KMS-11 (cell line): ENCODE measurements around the gene NIPA2.

ENCODE experiments used
- H2AFZ ChIP-seq: fragments of 200-600 bp; sonication (generic); 2 replicates; pipeline ENCODE4 v1.6.1; 2016; ENCODE audit warnings: antibody characterized with exemption, mixed run types, low read depth
- H3K27ac ChIP-seq: fragments of 200-600 bp; sonication (generic); 2 replicates; pipeline ENCODE4 v1.6.1; 2016; ENCODE audit warnings: mild to moderate bottlenecking, mixed run types
- H3K27me3 ChIP-seq: fragments of 200-600 bp; sonication (generic); 2 replicates; pipeline ENCODE4 v1.6.1; 2017; ENCODE audit warnings: mild to moderate bottlenecking, low read depth, mixed run types, moderate library complexity; ENCODE audit not compliant: insufficient read depth
- H3K36me3 ChIP-seq: fragments of 200-600 bp; sonication (generic); 2 replicates; pipeline ENCODE4 v1.6.1; 2017; ENCODE audit warnings: mild to moderate bottlenecking, mixed run types; ENCODE audit not compliant: insufficient read depth
- H3K4me1 ChIP-seq: fragments of 200-600 bp; sonication (generic); 2 replicates; pipeline ENCODE4 v1.6.1; 2016; ENCODE audit warnings: mild to moderate bottlenecking, low read depth, mixed run types; ENCODE audit not compliant: poor library complexity, severe bottlenecking
- H3K4me2 ChIP-seq: fragments of 200-600 bp; sonication (generic); 2 replicates; pipeline ENCODE4 v1.7.0; 2016; ENCODE audit warnings: mild to moderate bottlenecking, mixed run types
- H3K4me3 ChIP-seq: fragments of 200-600 bp; sonication (generic); IDR thresholded peaks from 2 replicates; pipeline ENCODE4 v1.6.1; 2017; ENCODE audit warnings: low read depth, low read length, mixed read lengths; ENCODE audit not compliant: insufficient read depth
- H3K79me2 ChIP-seq: fragments of 200-600 bp; sonication (generic); 2 replicates; pipeline ENCODE4 v1.6.1; 2016; ENCODE audit warnings: low read depth, mixed run types; ENCODE audit not compliant: insufficient read depth
- H3K9ac ChIP-seq: fragments of 200-600 bp; sonication (generic); 2 replicates; pipeline ENCODE4 v1.6.1; 2016; ENCODE audit warnings: mild to moderate bottlenecking, mixed run types
- H4K20me1 ChIP-seq: fragments of 200-600 bp; sonication (generic); 2 replicates; pipeline ENCODE4 v1.6.1; 2016; ENCODE audit warnings: mild to moderate bottlenecking, mixed run types; ENCODE audit not compliant: insufficient read depth
- TF ChIP-seq, protein P1 (sequence below): fragments of 200-600 bp; sonication (generic); conservative IDR thresholded peaks from 2 replicates; pipeline ENCODE4 v1.6.1; 2017; ENCODE audit warnings: low read depth, mild to moderate bottlenecking, antibody characterized with exemption, low read length, moderate library complexity, mixed read lengths

NIPA2 gene

DNA sequence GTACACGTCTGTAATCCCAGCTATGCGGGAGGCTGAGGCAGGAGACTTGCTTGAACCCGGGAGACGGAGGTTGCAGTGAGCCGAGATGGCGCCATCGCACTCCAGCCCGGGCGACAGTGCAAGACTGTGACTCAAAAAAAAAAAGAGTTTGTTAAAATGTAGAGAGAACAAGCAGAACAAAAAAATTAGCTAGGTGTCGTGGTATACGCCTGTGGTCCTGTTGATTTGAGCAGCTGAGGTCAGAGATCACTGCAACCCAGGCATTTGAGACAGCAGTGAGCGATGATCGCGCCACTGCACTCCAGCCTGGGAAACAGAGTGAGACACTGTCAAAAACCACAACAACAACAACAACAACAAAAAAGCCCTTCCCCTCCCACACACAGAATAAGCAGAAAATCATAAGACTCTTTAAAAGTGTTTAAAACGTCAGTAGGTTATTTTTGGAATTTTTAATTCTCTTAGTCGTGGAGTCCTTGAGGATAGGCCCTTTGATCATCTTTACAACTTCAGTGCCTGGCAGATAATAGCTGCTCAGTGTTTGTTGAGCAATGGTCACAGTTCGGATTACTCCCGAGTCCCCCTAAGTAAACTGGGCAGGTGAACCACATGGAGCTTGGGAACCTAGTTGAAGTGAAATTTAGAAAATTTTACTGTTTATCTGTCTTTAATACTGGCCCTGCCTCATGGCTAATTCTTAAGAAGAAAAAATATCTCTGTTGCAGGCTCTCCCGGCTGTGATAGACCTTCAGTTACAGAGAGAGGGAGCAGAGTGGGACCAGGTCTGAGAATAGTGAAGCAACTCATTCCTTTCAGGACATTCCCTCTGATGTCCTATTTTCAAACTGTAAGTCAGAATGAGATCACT, 6.2 kb downstream of the NIPA2 start:
- TF ChIP-seq, protein P1, sequence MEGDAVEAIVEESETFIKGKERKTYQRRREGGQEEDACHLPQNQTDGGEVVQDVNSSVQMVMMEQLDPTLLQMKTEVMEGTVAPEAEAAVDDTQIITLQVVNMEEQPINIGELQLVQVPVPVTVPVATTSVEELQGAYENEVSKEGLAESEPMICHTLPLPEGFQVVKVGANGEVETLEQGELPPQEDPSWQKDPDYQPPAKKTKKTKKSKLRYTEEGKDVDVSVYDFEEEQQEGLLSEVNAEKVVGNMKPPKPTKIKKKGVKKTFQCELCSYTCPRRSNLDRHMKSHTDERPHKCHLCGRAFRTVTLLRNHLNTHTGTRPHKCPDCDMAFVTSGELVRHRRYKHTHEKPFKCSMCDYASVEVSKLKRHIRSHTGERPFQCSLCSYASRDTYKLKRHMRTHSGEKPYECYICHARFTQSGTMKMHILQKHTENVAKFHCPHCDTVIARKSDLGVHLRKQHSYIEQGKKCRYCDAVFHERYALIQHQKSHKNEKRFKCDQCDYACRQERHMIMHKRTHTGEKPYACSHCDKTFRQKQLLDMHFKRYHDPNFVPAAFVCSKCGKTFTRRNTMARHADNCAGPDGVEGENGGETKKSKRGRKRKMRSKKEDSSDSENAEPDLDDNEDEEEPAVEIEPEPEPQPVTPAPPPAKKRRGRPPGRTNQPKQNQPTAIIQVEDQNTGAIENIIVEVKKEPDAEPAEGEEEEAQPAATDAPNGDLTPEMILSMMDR = no peak
- Histone ChIP-seq H3K4me3 (no peak overlapping the region), H3K9ac (no peak overlapping the region), H3K79me2 (peaks cover 82% of the 10 kb centered on the region), H2AFZ (no peak overlapping the region), H3K4me1 (peaks cover 24% of the 10 kb centered on the region), H3K27ac (no peak overlapping the region), H3K36me3 (peaks cover 3% of the 10 kb centered on the region; the same call in 1 of the 2 replicates), H3K27me3 (no peaks in the 10 kb centered on the region), H4K20me1 (peaks cover 9% of the 10 kb centered on the region; the same call in 1 of the 2 replicates), H3K4me2 (no peak overlapping the region)

DNA sequence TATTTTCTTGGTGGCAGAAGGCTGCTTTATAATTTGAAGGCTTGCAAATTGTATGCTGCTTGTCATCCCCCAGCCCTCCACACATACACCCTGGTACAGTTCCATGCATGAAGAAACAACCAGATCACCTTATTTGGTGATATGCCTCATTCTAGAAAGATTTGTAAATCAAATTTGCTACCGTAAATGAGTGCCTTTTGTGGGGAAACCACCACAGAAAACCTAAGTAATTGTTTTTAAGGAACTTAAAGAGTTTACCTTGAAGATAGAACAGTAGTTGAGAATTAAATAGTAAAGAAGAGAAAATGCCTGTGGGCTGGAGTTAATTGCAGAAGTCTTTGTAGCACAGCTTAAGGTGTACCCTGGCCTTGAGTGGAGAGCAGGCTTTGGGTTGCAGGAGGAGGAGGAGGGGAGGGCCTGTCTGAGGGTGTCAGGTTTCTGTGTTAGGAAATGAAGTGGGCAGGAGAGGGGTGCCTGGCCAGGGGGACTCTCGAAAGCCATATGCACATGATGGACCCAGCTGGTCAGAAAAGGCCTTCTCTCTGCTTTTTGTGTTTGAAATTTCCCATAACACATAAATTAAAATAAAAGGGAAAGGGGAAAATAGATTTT, 6.9 kb downstream of the NIPA2 start:
- H3K9ac ChIP-seq = no peak overlapping the region
- H3K27ac ChIP-seq = no peak overlapping the region
- peaks cover 17% of the 10 kb centered on the region for H3K4me1 ChIP-seq
- TF ChIP-seq, protein P1 = no peak
- H3K36me3 ChIP-seq = peaks cover 3% of the 10 kb centered on the region; the same call in 1 of the 2 replicates
- H4K20me1 ChIP-seq = peaks cover 8% of the 10 kb centered on the region; the same call in 1 of the 2 replicates
- H3K4me2 ChIP-seq = no peak overlapping the region
- peaks cover 80% of the 10 kb centered on the region for H3K79me2 ChIP-seq
- H2AFZ ChIP-seq = no peak overlapping the region
- H3K4me3 ChIP-seq = no peak overlapping the region
- H3K27me3 ChIP-seq = no peaks in the 10 kb centered on the region

DNA sequence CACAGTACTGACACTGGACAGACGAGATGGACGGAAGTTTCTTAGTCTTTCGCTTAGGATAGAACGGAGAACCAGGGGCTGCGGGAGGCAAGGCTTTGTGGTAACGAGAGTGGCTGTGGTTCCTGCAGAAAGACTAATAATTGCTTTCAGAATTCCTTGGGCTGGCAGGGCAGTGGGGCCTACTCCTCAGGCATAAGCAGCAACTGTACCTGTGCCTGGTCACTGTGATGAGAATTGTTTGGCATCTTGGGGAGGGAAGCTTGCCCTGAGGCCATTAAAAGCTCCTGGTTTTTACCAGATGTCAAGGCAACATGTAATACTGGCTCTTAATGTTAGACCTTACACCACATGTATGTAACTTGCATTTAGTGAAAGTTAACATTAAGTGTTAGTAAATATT, 7.6 kb downstream of the NIPA2 start:
- TF ChIP-seq, protein P1 = no peak
- H3K4me2 ChIP-seq = no peak overlapping the region
- no peak overlapping the region for H3K9ac ChIP-seq
- peaks cover 75% of the 10 kb centered on the region for H3K79me2 ChIP-seq
- no peak overlapping the region for H3K4me3 ChIP-seq
- 0 out of 2 replicates have a peak, but pooled peaks cover 5% of the 10 kb centered on the region for H4K20me1 ChIP-seq
- H3K27me3 ChIP-seq = no peaks in the 10 kb centered on the region
- H3K36me3 ChIP-seq = peaks cover 3% of the 10 kb centered on the region; the same call in 1 of the 2 replicates
- H3K4me1 ChIP-seq = peaks cover 10% of the 10 kb centered on the region
- no peak overlapping the region for H3K27ac ChIP-seq
- no peak overlapping the region for H2AFZ ChIP-seq

DNA sequence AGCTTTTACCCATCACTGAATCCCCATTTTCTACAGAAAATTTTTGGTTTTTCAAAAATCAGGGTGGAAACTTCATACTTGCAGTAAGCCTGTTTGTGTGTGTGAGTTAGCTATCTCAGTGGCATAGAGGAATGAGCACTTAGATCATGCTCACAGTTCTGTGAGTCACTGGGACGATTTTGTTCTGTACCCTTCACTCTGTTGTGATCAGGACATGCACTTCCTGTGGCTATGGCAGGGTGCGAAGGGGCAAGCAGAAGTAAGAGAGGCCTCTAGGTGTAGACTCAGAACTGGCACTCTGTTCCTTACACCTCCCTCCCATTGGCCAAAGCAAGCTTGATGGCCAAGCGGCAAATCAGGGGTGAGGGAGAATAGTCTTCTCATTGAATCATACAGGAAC, 11.6 kb downstream of the NIPA2 start:
- Histone ChIP-seq H3K4me1 (peaks cover 4% of the 10 kb centered on the region), H3K27ac (no peak overlapping the region), H3K79me2 (peaks cover 47% of the 10 kb centered on the region; the same call in 1 of the 2 replicates), H3K4me3 (no peak overlapping the region), H3K36me3 (peaks cover 10% of the 10 kb centered on the region; the same call in 1 of the 2 replicates), H4K20me1 (0 out of 2 replicates have a peak, but pooled peaks cover 3% of the 10 kb centered on the region), H3K9ac (no peak overlapping the region), H2AFZ (no peak overlapping the region), H3K4me2 (no peak overlapping the region), H3K27me3 (no peaks in the 10 kb centered on the region)
- TF ChIP-seq, protein P1 = no peak
